ENCODE data around the gene ADH1B.
A peak's percentile ranks its signal among the peaks of the same experiment; 100 is the strongest.

The ADH1B gene

GRCh38 chr4:99301376-99302164 lies 19.6 kb downstream of the ADH1B start:
- H3K4me3 ChIP-seq (ENCODE audit: low read depth, low read length) = no peak overlapping the region
- DNase-seq (ENCODE audit: low read depth) = peak; percentile 67
- no peak for TF ChIP-seq CTCF (conservative IDR thresholded peaks at IDR 0.05; ENCODE audit: low read depth, low read length)

GRCh38 chr4:99300934-99301333 lies 20.3 kb downstream of the ADH1B start:
- TF ChIP-seq CTCF (conservative IDR thresholded peaks at IDR 0.05; ENCODE audit: low read depth, low read length) = no peak
- peak; percentile 99 for DNase-seq (ENCODE audit: low read depth)
- H3K4me3 ChIP-seq (ENCODE audit: low read depth, low read length) = no peak overlapping the region

- no peak overlapping the region for H3K4me3 ChIP-seq (ENCODE audit: low read depth, low read length)
- no peak for DNase-seq (ENCODE audit: low read depth)
- no peak for TF ChIP-seq CTCF (conservative IDR thresholded peaks at IDR 0.05; ENCODE audit: low read depth, low read length)
Observed at GRCh38 chr4:99293357-99293756, 27.8 kb downstream of the ADH1B start.

- TF ChIP-seq CTCF (conservative IDR thresholded peaks at IDR 0.05; ENCODE audit: low read depth, low read length) = no peak
Observed at GRCh38 chr4:99290848-99291786, 30.1 kb downstream of the ADH1B start, which contains the start of gene ADH1A. TSS of gene ADH1A (minus strand) at chr4:99290985. CDS start at chr4:99290914, 71 bp downstream.

DNA sequence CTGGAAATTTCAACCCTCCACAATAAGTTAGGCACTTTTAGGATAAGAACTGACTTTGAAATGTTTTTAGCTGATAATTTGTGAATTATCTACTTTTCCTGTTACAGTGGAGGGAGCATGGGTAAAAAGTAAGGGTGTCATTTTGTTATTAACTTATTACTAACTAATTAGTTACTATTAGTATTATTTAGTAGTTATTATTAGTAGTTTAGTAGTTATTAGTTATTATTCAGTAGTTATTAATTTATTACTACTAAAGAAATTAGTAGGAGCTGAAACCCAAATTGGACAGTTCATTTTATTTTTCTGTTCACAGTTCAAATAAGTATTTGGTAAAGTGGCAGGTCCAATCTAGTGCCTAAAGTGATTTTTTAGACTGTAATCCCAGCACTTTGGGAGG lies 35.8 kb downstream of the ADH1B start:
- no peak for TF ChIP-seq CTCF (conservative IDR thresholded peaks at IDR 0.05; ENCODE audit: low read depth, low read length)
- no peak overlapping the region for H3K4me3 ChIP-seq (ENCODE audit: low read depth, low read length)
- DNase-seq (ENCODE audit: low read depth) = no peak

More at GRCh38 chr4:99290848-99291786, 30.1 kb downstream of the ADH1B start, which contains the start of gene ADH1A:
- H3K4me3 ChIP-seq (ENCODE audit: low read depth, low read length) = no peak within 1 kb of the TSS
- DNase-seq (ENCODE audit: low read depth) = no peak

GRCh38 chr4:99282731-99283130 lies 38.5 kb downstream of the ADH1B start:
- no peak for TF ChIP-seq CTCF (conservative IDR thresholded peaks at IDR 0.05; ENCODE audit: low read depth, low read length)
- no peak overlapping the region for H3K4me3 ChIP-seq (ENCODE audit: low read depth, low read length)
- no peak for DNase-seq (ENCODE audit: low read depth)
